Measurements from ENCODE around the gene ORAI3.

ORAI3 gene

GRCh38 chr16:30986129-30986991 is 37.5 kb downstream of the ORAI3 start:
- no peak for TF ChIP-seq SIN3A (IDR thresholded peaks at IDR 0.05; ENCODE audit: borderline replicate concordance, insufficient read depth, low read length)
- no peak for TF ChIP-seq REST (IDR thresholded peaks at IDR 0.05; ENCODE audit: insufficient read depth in 1 of 2, low read depth in 2 of 2, low read length in 2 of 2)
- TF ChIP-seq FOXP2 (optimal IDR thresholded peaks at IDR 0.05; ENCODE audit: borderline replicate concordance, extremely low read depth, extremely low read length, insufficient read depth): no peak
- TF ChIP-seq POLR2AphosphoS5 (IDR thresholded peaks at IDR 0.05; ENCODE audit: low read depth, low read length): no peak
- TF ChIP-seq TAF1 (IDR thresholded peaks at IDR 0.05; ENCODE audit: borderline replicate concordance, insufficient read depth, low read length): no peak

GRCh38 chr16:30987581-30988190 is 38.8 kb downstream of the ORAI3 start:
- TF ChIP-seq TAF1 (IDR thresholded peaks at IDR 0.05; ENCODE audit: borderline replicate concordance, insufficient read depth, low read length) (no peak), REST (IDR thresholded peaks at IDR 0.05; ENCODE audit: insufficient read depth in 1 of 2, low read depth in 2 of 2, low read length in 2 of 2) (no peak), FOXP2 (optimal IDR thresholded peaks at IDR 0.05; ENCODE audit: borderline replicate concordance, extremely low read depth, extremely low read length, insufficient read depth) (no peak), POLR2AphosphoS5 (IDR thresholded peaks at IDR 0.05; ENCODE audit: low read depth, low read length) (no peak), SIN3A (IDR thresholded peaks at IDR 0.05; ENCODE audit: borderline replicate concordance, insufficient read depth, low read length) (no peak)

- TF ChIP-seq SIN3A (IDR thresholded peaks at IDR 0.05; ENCODE audit: borderline replicate concordance, insufficient read depth, low read length) (no peak), REST (IDR thresholded peaks at IDR 0.05; ENCODE audit: insufficient read depth in 1 of 2, low read depth in 2 of 2, low read length in 2 of 2) (no peak), TAF1 (IDR thresholded peaks at IDR 0.05; ENCODE audit: borderline replicate concordance, insufficient read depth, low read length) (no peak), FOXP2 (optimal IDR thresholded peaks at IDR 0.05; ENCODE audit: borderline replicate concordance, extremely low read depth, extremely low read length, insufficient read depth) (no peak), POLR2AphosphoS5 (IDR thresholded peaks at IDR 0.05; ENCODE audit: low read depth, low read length) (no peak)
Measured at GRCh38 chr16:30989469-30990047, 40.7 kb downstream of the ORAI3 start.

- TF ChIP-seq SIN3A (IDR thresholded peaks at IDR 0.05; ENCODE audit: borderline replicate concordance, insufficient read depth, low read length) (no peak), POLR2AphosphoS5 (IDR thresholded peaks at IDR 0.05; ENCODE audit: low read depth, low read length) (no peak), TAF1 (IDR thresholded peaks at IDR 0.05; ENCODE audit: borderline replicate concordance, insufficient read depth, low read length) (no peak), REST (IDR thresholded peaks at IDR 0.05; ENCODE audit: insufficient read depth in 1 of 2, low read depth in 2 of 2, low read length in 2 of 2) (no peak), FOXP2 (optimal IDR thresholded peaks at IDR 0.05; ENCODE audit: borderline replicate concordance, extremely low read depth, extremely low read length, insufficient read depth) (no peak)
Measured at GRCh38 chr16:30990105-30990504, 41.2 kb downstream of the ORAI3 start.

Data from PFSK-1 (cell line).